NCI-H1048 (cell line): Measurements from ENCODE around the gene GREM1.

Experiments
- DNase-seq: peaks from one replicate; lab custom pipeline; 2025; lab: John Stamatoyannopoulos, UW

GREM1 gene

GRCh38 chr15:32717426-32718226, at the start of gene GREM1:
Gene GREM1, plus strand, starts transcription at chr15:32718004. Its CDS starts 12,687 bp downstream, at chr15:32730691.
- no peak for DNase-seq

- DNase-seq: no peak
Measured at GRCh38 chr15:32668942-32669341, 48.9 kb upstream of the GREM1 start.

GRCh38 chr15:32669896-32670611, 47.8 kb upstream of the GREM1 start:
- peak; percentile 85 for DNase-seq

- no peak for DNase-seq
Measured at GRCh38 chr15:32670623-32671022, 47.2 kb upstream of the GREM1 start.

- DNase-seq: no peak
Measured at GRCh38 chr15:32671339-32672325, 46.2 kb upstream of the GREM1 start.

- no peak for DNase-seq
Measured at GRCh38 chr15:32674681-32675080, 43.1 kb upstream of the GREM1 start.

- DNase-seq: no peak
Measured at GRCh38 chr15:32675466-32675865, 42.3 kb upstream of the GREM1 start.

GRCh38 chr15:32676169-32676568, 41.6 kb upstream of the GREM1 start:
- no peak for DNase-seq

- no peak for DNase-seq
Measured at GRCh38 chr15:32677238-32677750, 40.5 kb upstream of the GREM1 start.

GRCh38 chr15:32679298-32679690, 38.5 kb upstream of the GREM1 start:
- DNase-seq: no peak

GRCh38 chr15:32682569-32682968, 35.2 kb upstream of the GREM1 start:
- no peak for DNase-seq

- no peak for DNase-seq
Measured at GRCh38 chr15:32682977-32683630, 34.7 kb upstream of the GREM1 start.

- DNase-seq: no peak
Measured at GRCh38 chr15:32683906-32684584, 33.8 kb upstream of the GREM1 start.

- DNase-seq: no peak
Measured at GRCh38 chr15:32685576-32685975, 32.2 kb upstream of the GREM1 start.

- no peak for DNase-seq
Measured at GRCh38 chr15:32687556-32687955, 30.2 kb upstream of the GREM1 start.

GRCh38 chr15:32688151-32688639, 29.6 kb upstream of the GREM1 start:
- DNase-seq: no peak

- DNase-seq: peak; percentile 59
Measured at GRCh38 chr15:32690941-32691688, 26.7 kb upstream of the GREM1 start.

- DNase-seq: no peak
Measured at GRCh38 chr15:32691689-32692038, 26.1 kb upstream of the GREM1 start.

- no peak for DNase-seq
Measured at GRCh38 chr15:32692286-32692685, 25.5 kb upstream of the GREM1 start.
